ENCODE data around the gene PEX5.
"Not testable (repeated sequence)": the region's sequence is repeated elsewhere in the genome, so short reads cannot be mapped to it uniquely, and the experiment has no call there.

PEX5 gene

DNA sequence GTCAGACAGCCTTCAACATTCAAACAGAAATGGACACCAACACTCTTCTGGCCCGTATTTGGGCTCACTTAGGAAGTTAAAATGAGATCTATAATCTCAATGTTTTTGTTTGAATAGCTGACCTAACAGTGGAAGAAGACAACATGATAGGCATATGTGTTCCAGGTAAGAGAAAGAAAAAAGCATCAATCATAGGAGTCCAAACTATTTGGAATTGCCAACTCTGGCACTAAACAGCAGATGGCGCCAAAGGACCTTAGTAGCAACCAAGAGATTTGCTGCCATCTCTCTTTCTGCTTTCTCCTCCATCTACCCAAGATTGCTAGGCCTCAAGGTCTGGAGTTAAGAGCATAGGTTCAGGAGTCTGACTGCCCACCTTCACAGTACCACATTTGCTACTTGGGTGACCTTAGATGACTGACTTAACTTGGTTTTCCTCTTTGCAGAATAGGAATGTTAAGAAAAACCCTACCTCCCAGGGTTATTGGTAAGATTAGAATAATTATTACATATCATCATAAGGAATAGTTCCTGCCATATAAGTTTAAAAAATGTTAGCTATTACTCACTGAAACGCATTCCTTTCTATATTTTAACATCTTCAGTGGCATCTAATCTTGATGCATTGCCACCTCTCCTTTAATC, 30.2 kb downstream of the PEX5 start:
- DNase-seq: peak; percentile 82

- DNase-seq: no peak
Observed at GRCh38 chr12:7221486-7221885, 32.0 kb downstream of the PEX5 start.

GRCh38 chr12:7229741-7230140, 40.3 kb downstream of the PEX5 start:
- no peak for DNase-seq

- DNase-seq: no peak
Observed at GRCh38 chr12:7241404-7242005, 52.0 kb downstream of the PEX5 start.

- no peak for DNase-seq
Observed at GRCh38 chr12:7242176-7243101, 53.0 kb downstream of the PEX5 start.

GRCh38 chr12:7251328-7251996, 62.0 kb downstream of the PEX5 start:
- not testable (repeated sequence) for DNase-seq

- DNase-seq: no peak
Observed at GRCh38 chr12:7259060-7259459, 69.6 kb downstream of the PEX5 start.

Data from CD4-positive, alpha-beta T cell treated with Interleukin-17A for 4 hours (primary cell).